Bronchial epithelial cell (primary cell): Measurements from ENCODE around the gene PNMA6F. TPM values are rescaled to one million over a fixed set of nuclear protein-coding genes. Genes with fewer than 3 reads are reported as not detected.
"Not testable (repeated sequence)": the region's sequence is repeated elsewhere in the genome, so short reads cannot be mapped to it uniquely, and the experiment has no call there.

Source experiments
- DNase-seq: peaks from one replicate; pipeline ENCODE4 v3.0.0-alpha.2; 2010; ENCODE audit warnings: low read depth
- FAIRE-seq: peaks from 2 replicates; lab custom pipeline; 2011; peaks lifted over from hg19 to GRCh38; lab: Jason Lieb, UNC
- H3K27me3 ChIP-seq: 2 replicates; pipeline ENCODE4 v1.5.1; 2011; ENCODE audit warnings: low read length; ENCODE audit not compliant: control insufficient read depth, insufficient read depth
- H3K36me3 ChIP-seq: 2 replicates; pipeline ENCODE4 v1.5.1; 2011; ENCODE audit warnings: low read length; ENCODE audit not compliant: control insufficient read depth, insufficient read depth
- H3K4me3 ChIP-seq: 2 replicates; pipeline ENCODE4 v1.5.1; 2011; ENCODE audit warnings: mild to moderate bottlenecking, low read depth, low read length, control low read depth
- total RNA-seq: library from RNA; depleted of rRNA; stranded (reverse); fragments of >200 nt; gene quantifications from 2 replicates; pipeline ENCODE4 v1.2.1, GENCODE V29; 2014

Gene PNMA6F
- total RNA-seq, 1 donor from 2014 or later, result not detected

DNA sequence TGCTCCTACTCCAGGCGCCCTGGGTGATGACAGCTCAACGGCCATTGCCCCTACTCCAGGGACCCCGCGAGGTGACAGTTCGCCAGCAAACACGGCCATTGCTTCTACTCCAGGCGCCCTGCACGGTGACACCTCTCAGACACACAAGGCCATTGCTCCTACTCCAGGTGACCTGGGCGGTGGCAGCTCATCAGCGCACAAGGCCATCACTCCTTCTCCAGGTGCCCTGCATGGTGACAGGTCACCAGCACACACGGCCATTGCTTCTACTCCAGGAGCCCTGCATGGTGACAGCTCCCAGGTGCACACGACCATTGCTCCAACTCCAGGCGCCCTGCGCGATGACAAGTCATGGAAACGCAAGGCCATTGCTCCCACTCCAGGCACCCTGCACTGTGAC, 46.1 kb downstream of the PNMA6F start:
- not testable (repeated sequence) for H3K27me3 ChIP-seq, DNase-seq, H3K36me3 ChIP-seq, FAIRE-seq, H3K4me3 ChIP-seq

DNA sequence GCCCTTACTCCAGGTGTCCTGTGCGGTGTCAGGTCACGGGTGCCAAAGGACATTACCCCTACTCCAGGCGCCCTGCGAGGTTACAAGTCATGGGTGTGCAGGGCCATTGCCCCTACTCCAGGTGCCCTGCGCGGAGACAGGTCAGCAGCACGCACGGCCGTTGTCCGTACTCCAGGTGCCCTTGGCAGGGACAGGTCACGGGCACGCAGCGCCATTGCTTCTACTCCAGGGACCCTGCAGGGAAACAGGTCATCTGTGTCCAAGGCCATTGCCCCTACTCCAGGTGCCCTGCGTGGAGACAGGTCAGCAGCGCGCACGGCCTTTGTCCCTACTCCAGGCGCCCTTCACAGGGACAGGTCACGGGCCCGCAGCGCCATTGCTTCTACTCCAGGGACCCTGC, 49.0 kb downstream of the PNMA6F start:
- not testable (repeated sequence) for H3K27me3 ChIP-seq, H3K36me3 ChIP-seq, DNase-seq, FAIRE-seq, H3K4me3 ChIP-seq

DNA sequence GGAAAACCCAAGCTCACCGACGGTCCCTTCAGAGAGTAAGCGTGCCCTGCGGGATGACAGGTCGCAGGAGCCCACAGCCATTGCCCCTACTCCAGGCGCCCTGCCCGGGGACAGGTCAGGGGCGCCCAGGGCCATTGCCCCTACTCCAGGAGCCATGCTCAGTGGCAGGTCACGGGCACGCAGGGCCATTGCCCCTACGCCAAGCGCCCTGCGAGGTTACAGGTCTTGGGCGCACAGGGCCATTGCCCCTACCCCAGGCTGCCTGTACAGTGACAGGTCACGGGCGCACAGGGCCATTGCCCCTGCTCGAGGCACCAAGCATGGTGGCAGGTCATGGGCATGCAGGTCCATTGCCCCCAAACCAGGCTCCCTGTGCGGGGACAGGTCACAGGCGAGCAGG, 49.5 kb downstream of the PNMA6F start:
- not testable (repeated sequence) for H3K27me3 ChIP-seq, DNase-seq, FAIRE-seq, H3K4me3 ChIP-seq, H3K36me3 ChIP-seq

Other genes with a start within 250 kb of the PNMA6F start
- 0.53 and 0.77 TPM in 2 replicates for gene PNMA6A, start 249.3 kb downstream of the PNMA6F start, total RNA-seq
- not detected in 2 replicates for gene MAGEA1, start 142.5 kb downstream of the PNMA6F start, total RNA-seq
- gene ZNF275, start 12.4 kb upstream of the PNMA6F start, total RNA-seq, result 3.6 and 3.9 TPM in 2 replicates
- gene PNMA6E, start 79.6 kb upstream of the PNMA6F start, total RNA-seq, result not detected in 2 replicates
- gene ZFP92, start 89.7 kb upstream of the PNMA6F start, total RNA-seq, result 0.53 and 1.3 TPM in 2 replicates
- gene TREX2, start 124.3 kb upstream of the PNMA6F start, total RNA-seq, result 2.3 and 5.5 TPM in 2 replicates
- gene HAUS7, start 148.8 kb upstream of the PNMA6F start, total RNA-seq, result 7.4 and 10.9 TPM in 2 replicates
- 0.26 TPM in 1 of 2 replicates, not detected in the other for gene BGN, start 173.2 kb upstream of the PNMA6F start, total RNA-seq
- gene ATP2B3, start 195.9 kb upstream of the PNMA6F start, total RNA-seq, result not detected in 2 replicates